ENCODE data around the gene TCEAL8. TPM values are rescaled to one million over a fixed set of nuclear protein-coding genes. Genes with fewer than 3 reads are reported as not detected.
A peak's percentile ranks its signal among the peaks of the same experiment; 100 is the strongest.

The TCEAL8 gene
- polyA plus RNA-seq, 1 of the 3 experiments (the other 2 are of a cell fraction): 36.5 TPM

DNA sequence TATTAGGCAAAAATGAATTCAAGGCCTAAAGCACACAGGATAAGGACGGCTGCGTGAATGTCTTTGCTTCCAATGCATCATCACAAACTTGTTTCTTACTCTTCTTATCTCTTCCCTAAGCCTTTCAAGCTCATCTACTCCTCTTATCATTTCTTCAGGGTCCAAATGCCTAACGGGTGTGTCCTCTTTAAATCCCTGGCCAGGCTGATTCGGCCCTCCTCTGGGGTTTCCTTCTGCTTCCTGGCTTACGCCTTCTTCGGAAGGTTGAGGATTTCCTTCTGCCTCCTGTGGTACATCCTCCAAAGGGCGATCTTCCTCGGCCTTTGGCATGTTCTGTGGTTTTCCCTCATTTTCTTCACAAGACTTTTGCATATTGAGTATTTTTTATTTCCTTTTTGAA lies 1.3 kb downstream of the TCEAL8 start:
- Histone ChIP-seq H3K27ac (ENCODE audit: low read depth in 2 of 2, low read length in 1 of 2) (peak overlapping the region; percentile 78 to 87; a peak in 3 of 4 replicates), H3K4me3 (ENCODE audit: low read depth in 2 of 2, low read length in 1 of 2) (peak overlapping the region; percentile 74 to 75), H3K9ac (peak overlapping the region; percentile 77; the same call in 1 of the 2 replicates), H3K27me3 (ENCODE audit: insufficient read depth) (no peaks in the 10 kb centered on the region), H4K20me1 (ENCODE audit: insufficient read depth) (no peaks in the 10 kb centered on the region), H3K9me2 (no peaks in the 10 kb centered on the region), H3F3A (replicated peaks; ENCODE audit: insufficient read depth) (no peaks in the 10 kb centered on the region), H3K4me2 (peak overlapping the region; percentile 83), H3K9me3 (no peaks in the 10 kb centered on the region), H2AFZ (ENCODE audit: low read depth) (peak overlapping the region; percentile 97), H3K4me1 (ENCODE audit: control insufficient read depth in 1 of 2, insufficient read depth in 2 of 2, low read depth in 1 of 2, low read length in 1 of 2) (peaks cover 0 to 3% of the 10 kb centered on the region in 2 experiments; a peak in 2 of 4 replicates), H3K36me3 (replicated peaks in 1 of 2; ENCODE audit: control insufficient read depth in 1 of 2, insufficient read depth in 2 of 2, low read length in 1 of 2) (peaks cover 4 to 12% of the 10 kb centered on the region in 2 experiments), H3K79me2 (ENCODE audit: insufficient read depth) (peaks cover 22% of the 10 kb centered on the region)
- TF ChIP-seq FOSL2 (IDR thresholded peaks at IDR 0.05; ENCODE audit: borderline replicate concordance, low read depth): no peak
- TF ChIP-seq NFIC (IDR thresholded peaks at IDR 0.05; ENCODE audit: borderline replicate concordance): no peak
- no peak for TF ChIP-seq JUND (IDR thresholded peaks at IDR 0.05)
- TF ChIP-seq NRF1 (IDR thresholded peaks at IDR 0.05; ENCODE audit: low read depth, low read length): no peak
- 51% methylated on average over 8 of the region's 8 CpGs for WGBS (ENCODE audit: low lambda C conversion rate)
- DNase-seq: no peak
- POLR2A ChIA-PET: interaction anchor here (0.7 to 2.1 kb wide), 2 partner anchors 25 to 77 kb away, joined by 3 to 14 read pairs; partner anchors contain the start of gene TCEAL7
- CTCF ChIA-PET: interaction anchor here (0.5 to 2.2 kb wide), 2 partner anchors 42 to 464 kb away, joined by 3 to 16 read pairs; no protein-coding TSS in a partner anchor

DNA sequence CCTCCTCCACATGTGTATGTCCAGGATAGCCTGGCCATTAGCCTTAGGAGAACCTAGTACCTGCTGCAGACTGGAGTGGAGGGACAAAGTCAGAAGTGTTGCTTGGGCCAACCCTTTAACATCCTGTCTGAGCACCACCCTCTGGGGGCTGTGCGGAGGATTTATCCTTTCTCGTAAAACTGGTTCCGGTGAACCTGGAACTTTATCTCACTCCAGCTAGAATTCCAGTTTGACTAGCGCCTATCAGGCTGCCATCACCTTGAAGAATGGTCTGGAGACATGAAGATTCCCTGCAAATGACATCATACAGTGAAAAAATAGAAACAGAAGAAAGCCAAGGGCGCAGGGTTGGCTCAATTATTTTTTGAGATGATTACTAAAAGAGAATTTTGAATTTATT lies 4.0 kb downstream of the TCEAL8 start:
- no peaks in the 10 kb centered on the region for H3F3A ChIP-seq (replicated peaks; ENCODE audit: insufficient read depth)
- H3K4me3 ChIP-seq (ENCODE audit: low read depth in 2 of 2, low read length in 1 of 2): no peak overlapping the region
- H3K27ac ChIP-seq (ENCODE audit: low read depth in 2 of 2, low read length in 1 of 2): no peak overlapping the region
- no peaks in the 10 kb centered on the region for H4K20me1 ChIP-seq (ENCODE audit: insufficient read depth)
- no peaks in the 10 kb centered on the region for H3K9me3 ChIP-seq
- no peak overlapping the region for H3K9ac ChIP-seq
- H3K79me2 ChIP-seq (ENCODE audit: insufficient read depth): peaks cover 22% of the 10 kb centered on the region
- TF ChIP-seq CHD2 (IDR thresholded peaks at IDR 0.05; ENCODE audit: low read length, partially characterized antibody) (no peak), GATA2 (CRISPR knock-in tag; IDR thresholded peaks at IDR 0.05) (no peak), ELF1 (IDR thresholded peaks at IDR 0.05) (no peak), MXI1 (IDR thresholded peaks at IDR 0.05; ENCODE audit: low read depth, low read length) (no peak), GABPA (IDR thresholded peaks at IDR 0.05; ENCODE audit: low read depth) (no peak), SIN3A (IDR thresholded peaks at IDR 0.05; ENCODE audit: borderline replicate concordance, low read depth, low read length) (no peak), POLR2AphosphoS5 (IDR thresholded peaks at IDR 0.05; ENCODE audit: low read depth, low read length) (no peak), NFIC (IDR thresholded peaks at IDR 0.05; ENCODE audit: borderline replicate concordance) (no peak), RXRA (IDR thresholded peaks at IDR 0.05; ENCODE audit: borderline replicate concordance, low read depth) (no peak), TCF12 (IDR thresholded peaks at IDR 0.05) (no peak), RAD21 (IDR thresholded peaks at IDR 0.05; ENCODE audit: low read length) (no peak)
- TF ChIP-seq, protein P1, sequence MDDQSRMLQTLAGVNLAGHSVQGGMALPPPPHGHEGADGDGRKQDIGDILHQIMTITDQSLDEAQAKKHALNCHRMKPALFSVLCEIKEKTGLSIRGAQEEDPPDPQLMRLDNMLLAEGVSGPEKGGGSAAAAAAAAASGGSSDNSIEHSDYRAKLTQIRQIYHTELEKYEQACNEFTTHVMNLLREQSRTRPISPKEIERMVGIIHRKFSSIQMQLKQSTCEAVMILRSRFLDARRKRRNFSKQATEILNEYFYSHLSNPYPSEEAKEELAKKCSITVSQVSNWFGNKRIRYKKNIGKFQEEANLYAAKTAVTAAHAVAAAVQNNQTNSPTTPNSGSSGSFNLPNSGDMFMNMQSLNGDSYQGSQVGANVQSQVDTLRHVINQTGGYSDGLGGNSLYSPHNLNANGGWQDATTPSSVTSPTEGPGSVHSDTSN (IDR thresholded peaks at IDR 0.05): no peak
- TF ChIP-seq, protein P2, sequence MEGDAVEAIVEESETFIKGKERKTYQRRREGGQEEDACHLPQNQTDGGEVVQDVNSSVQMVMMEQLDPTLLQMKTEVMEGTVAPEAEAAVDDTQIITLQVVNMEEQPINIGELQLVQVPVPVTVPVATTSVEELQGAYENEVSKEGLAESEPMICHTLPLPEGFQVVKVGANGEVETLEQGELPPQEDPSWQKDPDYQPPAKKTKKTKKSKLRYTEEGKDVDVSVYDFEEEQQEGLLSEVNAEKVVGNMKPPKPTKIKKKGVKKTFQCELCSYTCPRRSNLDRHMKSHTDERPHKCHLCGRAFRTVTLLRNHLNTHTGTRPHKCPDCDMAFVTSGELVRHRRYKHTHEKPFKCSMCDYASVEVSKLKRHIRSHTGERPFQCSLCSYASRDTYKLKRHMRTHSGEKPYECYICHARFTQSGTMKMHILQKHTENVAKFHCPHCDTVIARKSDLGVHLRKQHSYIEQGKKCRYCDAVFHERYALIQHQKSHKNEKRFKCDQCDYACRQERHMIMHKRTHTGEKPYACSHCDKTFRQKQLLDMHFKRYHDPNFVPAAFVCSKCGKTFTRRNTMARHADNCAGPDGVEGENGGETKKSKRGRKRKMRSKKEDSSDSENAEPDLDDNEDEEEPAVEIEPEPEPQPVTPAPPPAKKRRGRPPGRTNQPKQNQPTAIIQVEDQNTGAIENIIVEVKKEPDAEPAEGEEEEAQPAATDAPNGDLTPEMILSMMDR (IDR thresholded peaks at IDR 0.05): no peak
- H3K36me3 ChIP-seq (replicated peaks in 1 of 2; ENCODE audit: control insufficient read depth in 1 of 2, insufficient read depth in 2 of 2, low read length in 1 of 2): peaks cover 4 to 12% of the 10 kb centered on the region in 2 experiments
- H3K9me2 ChIP-seq: no peaks in the 10 kb centered on the region
- H3K4me2 ChIP-seq: no peak overlapping the region
- 48% methylated on average over 5 of the region's 5 CpGs for WGBS (ENCODE audit: low lambda C conversion rate)
- no peak for DNase-seq
- POLR2A ChIA-PET: no interaction called here
- H3K4me1 ChIP-seq (ENCODE audit: control insufficient read depth in 1 of 2, insufficient read depth in 2 of 2, low read depth in 1 of 2, low read length in 1 of 2): peaks cover 0 to 3% of the 10 kb centered on the region in 2 experiments; a peak in 2 of 4 replicates
- no peaks in the 10 kb centered on the region for H3K27me3 ChIP-seq (ENCODE audit: insufficient read depth)
- no peak overlapping the region for H2AFZ ChIP-seq (ENCODE audit: low read depth)
- CTCF ChIA-PET: interaction anchor here (1.0 kb wide), 1 partner anchor 40 kb away, joined by 4 read pairs; no protein-coding TSS in a partner anchor

Measured in SK-N-SH (cell line).